Middle frontal gyrus (tissue), 1 donor: ENCODE data around the gene PDXDC1.
"Not testable (repeated sequence)": the region's sequence is repeated elsewhere in the genome, so short reads cannot be mapped to it uniquely, and the experiment has no call there.

Experiments used
- DNase-seq: peaks from one replicate; pipeline ENCODE4 v3.0.0-alpha.2; 2015; ENCODE audit warnings: low spot score; ENCODE audit errors: extremely low spot score

The PDXDC1 gene

DNA sequence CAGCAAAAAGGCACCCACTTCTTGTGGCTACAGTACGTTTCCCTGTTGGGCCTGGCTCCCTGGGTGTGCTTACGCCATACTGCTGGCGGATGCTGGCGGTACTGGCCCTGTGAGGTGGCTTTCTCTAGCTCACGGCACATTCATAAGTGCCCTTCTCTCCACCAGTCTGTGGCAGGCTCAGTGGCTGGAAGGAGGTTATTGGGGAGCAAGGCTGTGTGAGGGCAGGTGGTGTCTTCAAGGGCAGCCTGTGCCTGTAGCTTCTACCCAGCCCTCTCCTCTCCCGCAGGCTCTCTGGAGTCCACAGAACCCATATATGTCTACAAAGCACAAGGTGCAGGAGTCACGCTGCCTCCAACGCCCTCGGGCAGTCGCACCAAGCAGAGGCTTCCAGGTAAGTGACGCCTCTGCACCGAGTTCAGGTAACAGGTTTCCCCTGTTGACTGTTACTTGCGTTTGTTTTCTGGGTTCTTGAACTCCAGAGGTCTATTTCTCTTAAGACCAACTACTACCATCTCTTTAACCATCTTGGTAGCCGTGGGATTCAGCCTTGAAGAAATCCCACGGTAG lies 60.4 kb downstream of the PDXDC1 start:
- DNase-seq = no peak

DNA sequence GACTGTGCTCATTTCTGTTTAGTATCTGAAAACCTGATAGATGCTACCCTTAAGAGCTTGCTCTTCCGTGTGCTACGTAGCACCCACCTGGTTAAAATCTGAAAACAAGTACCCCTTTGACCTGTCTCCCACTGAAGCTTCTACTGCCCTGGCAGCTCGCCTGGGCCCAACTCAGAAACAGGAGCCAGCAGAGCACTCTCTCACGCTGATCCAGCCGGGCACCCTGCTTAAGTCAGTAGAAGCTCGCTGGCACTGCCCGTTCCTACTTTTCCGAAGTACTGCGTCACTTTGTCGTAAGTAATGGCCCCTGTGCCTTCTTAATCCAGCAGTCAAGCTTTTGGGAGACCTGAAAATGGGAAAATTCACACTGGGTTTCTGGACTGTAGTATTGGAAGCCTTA lies 62.2 kb downstream of the PDXDC1 start:
- no peak for DNase-seq

DNA sequence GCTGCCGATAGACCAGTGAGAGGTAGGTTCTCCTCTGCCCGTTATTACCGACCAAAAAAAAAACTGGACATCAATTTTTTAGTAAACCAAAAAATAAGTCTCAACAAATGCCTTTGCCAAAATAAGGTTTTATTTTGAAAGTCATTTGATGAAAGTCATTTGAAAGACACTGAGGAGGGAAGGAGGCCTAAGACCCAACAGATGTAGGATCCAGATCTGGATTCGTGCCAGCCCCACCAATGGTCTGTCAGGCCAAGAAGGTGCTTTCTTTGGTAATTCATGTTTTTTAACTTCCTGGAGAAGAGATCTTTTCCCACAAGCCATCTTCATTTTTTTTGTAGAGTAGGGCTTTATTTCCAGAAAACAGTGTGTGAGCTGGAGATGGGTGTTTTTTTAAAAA lies 62.9 kb downstream of the PDXDC1 start:
- DNase-seq = no peak

DNA sequence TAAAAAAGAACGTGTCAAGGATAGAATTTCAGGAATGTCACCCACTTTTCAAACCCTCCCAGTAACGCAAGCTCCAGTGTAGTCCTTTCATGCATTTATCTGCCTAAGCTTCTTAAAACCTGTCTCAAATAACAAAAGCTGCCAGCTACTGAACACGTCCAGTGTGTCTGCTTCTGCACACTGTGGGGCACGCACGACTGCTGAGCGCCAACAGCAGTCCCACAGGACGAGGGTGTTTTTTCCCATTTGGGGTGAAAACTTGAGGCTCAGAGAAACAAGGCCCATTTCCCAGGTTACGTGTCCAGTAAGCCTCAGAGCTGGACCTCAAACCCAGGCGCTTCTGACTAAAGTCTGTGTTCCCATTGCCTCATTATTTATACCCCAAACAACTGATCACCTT lies 63.9 kb downstream of the PDXDC1 start:
- DNase-seq = no peak

DNA sequence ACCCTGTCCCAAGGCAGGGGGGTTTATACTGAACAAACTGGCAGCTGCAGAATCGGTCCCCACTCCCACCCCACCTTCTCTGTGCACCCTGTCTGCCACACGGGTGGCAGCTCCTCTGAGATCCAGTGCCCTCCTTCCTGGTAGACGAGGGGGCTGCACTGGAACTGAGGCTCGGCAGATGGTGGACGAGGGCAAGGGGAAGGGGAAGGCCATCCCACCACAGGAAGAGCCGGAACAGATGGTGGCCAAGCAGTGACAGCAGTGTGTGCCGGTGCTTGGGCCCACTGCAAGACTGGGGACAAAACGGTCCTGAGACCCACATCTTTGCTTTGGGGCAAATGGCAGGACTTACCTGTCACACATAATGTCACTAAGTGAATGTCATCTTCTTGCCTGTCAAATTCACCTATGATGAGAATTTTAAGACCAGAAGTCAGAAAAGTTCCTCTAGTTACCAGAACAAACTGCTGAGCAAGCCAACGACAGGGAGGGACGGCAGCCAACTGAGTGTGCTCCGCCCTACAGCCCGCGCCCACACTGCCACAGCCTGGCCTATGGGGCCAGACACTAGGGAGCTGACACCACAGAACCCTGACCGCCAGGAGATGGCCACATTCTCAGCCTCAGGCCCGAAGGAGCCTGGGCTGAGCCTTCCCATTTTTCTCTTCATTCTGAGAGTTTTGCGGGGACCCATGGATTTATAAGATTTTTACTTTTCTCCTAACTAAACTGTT lies 66.6 kb downstream of the PDXDC1 start:
- peak; percentile 29 for DNase-seq

DNA sequence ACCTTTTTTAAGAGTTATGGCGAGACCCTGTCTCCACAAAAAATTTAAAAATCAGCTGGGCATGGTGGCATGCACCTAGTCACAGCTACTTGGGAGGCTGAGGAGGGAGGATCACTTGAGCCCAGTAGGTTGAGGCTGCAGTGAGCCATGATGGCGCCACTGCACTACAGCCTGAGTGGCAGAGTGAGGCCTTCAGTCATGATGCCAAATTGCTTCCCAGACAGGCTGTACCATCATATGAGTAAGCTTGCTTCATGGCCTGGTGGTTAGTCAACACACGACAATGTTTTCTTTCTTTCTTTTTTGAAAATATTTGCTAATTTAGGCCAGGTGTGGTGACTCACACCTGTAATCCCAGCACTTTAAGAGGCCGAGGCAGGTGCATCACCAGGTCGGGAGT lies 68.5 kb downstream of the PDXDC1 start:
- no peak for DNase-seq

DNA sequence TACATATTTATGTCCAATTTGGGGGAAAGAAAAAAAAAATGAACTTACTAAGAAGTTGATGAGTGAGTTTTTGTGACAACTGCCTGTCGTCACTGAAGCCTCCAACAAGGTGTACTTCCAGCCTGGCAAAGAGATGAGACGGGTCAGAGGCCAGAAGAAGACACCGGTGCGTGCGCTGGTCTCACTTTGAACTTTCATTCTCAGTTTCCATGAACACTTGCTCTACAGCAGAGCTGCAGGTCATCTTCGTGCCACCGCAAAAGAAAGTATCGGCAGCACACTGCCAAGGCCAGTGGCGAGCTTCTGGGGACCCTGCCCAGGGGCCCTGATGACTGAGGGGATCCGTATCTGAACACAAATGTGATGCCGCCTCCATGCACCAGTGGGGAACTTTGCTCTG lies 69.5 kb downstream of the PDXDC1 start:
- no peak for DNase-seq

DNA sequence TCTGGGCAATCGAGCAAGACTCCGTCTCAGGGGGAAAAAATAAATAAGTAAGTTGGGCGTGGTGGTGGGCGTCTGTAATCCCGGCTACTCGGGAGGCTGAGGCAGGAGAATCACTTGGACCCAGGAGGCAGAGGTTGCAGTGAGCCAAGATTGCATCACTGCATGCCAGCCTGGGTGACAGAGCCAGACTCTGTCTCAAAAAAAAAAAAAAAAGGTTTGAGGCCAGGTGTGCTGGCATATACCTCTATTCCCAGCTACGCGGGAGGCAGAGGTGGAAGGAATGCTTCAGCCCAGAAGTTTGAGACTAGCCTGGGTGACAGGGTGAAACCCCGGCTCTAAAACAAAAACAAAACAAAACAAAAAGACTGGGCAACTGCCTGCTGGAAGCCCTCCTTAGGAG lies 70.4 kb downstream of the PDXDC1 start:
- not testable (repeated sequence) for DNase-seq

DNA sequence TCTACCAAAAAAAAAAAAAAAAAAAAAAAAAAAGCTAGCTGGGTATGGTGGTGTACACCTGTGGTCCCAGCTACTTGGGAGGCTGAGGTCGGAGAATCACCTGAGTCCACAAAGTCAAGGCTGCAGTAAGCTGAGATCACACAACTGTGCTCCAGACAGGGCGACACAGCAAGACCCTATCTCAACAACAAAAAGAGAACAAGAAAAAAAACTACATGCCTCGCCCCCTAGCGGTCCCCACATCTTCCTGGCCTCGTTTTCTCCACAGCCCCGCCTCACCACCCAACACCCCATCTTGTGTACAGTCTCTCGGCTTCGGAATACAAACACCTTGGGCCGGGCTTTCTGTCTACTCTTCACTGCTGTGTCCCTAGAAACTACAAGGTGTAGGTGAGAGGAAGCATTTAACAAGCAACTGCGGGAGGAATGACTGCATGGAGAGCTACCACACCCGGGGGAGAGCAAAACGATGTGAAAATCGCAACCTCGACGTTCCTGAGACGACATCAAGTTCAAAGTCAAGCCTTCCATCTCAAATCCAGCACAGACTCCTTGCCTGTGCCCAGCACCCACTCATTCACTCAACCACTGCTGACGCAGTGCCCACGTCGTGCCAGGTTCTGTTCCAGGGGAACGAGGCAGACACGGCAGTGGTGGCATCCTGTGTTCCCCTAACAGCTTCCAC lies 72.0 kb downstream of the PDXDC1 start:
- no peak for DNase-seq

DNA sequence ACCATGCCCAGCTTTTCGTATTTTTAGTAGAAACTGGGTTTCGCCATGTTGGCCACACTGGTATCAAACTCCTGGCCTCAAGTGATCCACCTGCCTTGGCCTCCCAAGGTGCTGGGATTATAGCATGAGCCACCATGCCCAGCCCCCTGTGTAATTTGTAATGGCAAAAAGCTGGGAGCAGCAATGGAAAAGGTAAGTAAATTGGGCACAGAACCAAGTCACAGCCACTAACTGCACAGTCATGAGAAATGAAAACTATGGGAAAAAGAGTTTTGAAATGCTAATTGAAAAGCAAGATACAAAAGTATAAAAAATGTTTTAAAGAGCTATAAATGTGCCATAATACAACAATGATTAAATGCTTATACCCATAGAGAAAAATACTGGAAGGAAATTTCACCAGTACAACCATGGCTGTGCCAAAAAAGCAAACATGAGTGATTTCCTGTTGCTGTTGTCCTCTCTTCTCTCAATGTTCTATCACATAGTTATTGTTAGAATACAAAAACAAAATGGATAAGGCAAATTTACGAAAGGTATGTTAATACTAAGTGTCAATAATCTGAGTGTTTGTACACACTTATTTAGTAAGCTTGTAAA lies 74.9 kb downstream of the PDXDC1 start:
- no peak for DNase-seq

DNA sequence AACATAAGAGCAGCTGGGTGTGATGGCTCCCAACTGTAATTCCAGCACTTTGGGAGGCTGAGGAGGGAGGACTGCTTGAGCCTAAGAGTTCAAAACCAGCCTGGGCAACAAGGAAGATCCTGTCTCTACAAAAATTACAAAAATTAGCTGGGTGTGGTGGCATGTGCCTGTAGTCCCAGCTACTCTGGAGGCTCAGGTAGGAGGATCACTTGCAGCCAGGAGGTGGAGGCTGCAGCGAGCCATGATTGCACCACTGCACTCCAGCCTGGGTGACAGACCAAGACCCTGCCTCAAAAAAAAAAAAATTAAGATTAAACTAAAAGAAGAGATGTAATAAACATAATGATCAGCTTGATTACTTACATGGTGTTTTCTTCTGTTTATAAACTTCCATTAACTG lies 75.6 kb downstream of the PDXDC1 start:
- not testable (repeated sequence) for DNase-seq

DNA sequence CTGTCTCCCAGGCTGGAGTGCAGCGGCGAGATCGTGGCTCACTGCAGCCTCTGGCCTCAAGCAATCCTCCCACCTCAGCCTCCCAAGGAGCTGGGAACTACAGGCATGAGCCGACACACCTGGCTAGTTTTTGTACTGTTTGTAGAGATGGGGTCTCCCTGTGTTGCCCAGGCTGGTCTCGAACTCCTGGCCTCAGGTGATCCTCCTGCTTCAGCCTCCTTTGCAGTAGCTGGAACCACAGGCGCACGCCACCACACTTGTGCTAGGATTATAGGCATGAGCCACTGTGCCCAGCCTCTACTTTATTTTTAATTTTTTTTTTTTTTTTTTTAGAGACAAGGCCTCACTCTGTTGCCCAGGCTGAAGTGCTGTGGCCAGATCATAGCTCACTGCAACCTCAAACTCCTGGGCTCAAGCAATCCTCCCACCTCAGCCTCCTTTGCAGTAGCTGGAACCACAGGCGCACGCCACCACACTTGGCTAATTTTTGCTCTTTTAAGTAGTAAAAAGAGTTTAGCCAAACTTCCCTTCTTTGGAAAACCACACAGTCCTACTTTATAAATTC lies 76.6 kb downstream of the PDXDC1 start:
- no peak for DNase-seq

DNA sequence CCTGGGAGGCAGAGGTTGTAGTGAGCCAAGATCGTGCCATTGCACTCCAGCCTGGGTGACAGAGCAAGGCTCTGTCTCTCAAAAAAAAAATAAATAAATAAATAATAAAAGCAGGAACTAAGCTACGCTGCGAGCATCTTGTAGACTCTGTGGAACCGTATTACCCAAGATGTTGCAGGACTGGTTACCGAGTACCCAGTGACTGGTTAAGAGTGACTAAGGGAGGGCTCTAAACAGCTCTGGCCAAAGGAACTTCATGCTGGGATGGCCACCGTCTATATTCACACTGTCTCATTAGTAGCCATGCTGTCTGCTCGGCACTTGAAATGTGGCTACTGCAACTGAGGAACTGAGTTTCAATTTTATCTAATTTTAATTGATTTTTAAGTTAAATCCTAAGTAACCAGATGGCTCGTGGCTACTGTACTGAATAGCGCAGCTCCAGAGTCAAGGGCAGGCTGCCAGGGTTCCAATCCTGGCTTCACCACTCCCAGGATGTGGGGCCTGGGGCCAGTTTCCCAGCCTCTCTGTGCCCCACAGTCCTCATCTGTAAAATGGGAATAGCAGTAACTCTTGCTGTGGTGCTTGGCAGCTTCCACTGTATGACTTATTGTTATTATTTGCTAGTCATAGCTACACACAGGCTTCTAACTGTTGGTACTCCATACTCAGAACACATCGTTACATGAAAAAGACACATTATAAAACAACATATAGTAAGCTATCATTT lies 78.1 kb downstream of the PDXDC1 start:
- DNase-seq = no peak

DNA sequence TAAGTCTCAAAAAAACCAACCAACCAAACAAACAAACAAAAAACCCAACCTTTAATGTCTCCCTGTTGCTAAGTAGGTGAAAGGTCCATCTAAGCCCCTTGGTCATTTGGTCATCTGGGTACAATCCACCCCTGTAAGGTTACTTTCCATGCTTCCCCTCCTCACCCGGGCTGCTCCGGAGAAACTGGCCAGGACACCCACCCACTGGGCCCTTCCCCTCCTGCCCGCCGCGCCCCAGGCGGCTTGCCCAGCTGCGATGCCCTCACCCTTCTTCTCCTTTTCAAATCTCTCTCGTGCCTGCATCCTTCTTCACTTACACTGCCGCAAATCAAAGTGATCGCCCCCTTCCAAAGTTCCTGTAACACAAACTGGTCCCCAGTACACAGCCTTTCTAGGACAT lies 79.1 kb downstream of the PDXDC1 start:
- no peak for DNase-seq

DNA sequence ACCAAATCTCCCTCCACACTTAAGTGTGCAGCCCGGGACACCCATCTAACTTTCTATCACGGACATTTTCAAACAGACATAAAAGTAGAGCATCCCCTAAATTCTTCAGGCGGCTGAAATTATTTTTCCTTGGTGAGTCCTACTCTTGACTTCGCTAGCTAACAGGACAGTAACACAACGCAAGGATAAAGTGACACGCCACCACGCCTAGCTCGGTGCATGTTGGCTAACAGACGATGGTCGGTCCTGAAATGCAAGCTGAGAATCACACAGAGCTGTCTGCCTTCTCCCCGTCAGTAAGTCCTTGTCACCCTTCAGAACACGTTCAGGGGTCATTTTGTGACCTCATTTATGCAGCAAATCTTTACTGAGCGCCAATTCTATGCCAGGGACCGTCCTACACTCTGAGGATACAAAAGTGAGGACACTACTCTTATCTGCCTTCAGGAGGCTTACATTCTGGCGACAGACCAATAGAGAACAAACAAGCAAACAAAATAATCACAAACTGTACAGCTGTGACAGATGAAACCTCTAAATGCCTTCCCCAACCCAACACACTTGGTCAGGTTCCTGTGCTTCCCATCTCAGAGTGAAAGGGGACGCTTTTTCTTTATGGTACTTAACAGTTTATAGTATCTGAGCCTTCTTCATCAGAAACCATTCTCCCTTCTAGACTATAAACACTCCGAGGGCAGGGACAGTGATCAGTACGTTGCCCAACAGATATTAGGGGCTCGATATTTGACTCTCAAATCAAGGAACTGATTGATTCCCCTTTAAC lies 79.7 kb downstream of the PDXDC1 start:
- DNase-seq = no peak

DNA sequence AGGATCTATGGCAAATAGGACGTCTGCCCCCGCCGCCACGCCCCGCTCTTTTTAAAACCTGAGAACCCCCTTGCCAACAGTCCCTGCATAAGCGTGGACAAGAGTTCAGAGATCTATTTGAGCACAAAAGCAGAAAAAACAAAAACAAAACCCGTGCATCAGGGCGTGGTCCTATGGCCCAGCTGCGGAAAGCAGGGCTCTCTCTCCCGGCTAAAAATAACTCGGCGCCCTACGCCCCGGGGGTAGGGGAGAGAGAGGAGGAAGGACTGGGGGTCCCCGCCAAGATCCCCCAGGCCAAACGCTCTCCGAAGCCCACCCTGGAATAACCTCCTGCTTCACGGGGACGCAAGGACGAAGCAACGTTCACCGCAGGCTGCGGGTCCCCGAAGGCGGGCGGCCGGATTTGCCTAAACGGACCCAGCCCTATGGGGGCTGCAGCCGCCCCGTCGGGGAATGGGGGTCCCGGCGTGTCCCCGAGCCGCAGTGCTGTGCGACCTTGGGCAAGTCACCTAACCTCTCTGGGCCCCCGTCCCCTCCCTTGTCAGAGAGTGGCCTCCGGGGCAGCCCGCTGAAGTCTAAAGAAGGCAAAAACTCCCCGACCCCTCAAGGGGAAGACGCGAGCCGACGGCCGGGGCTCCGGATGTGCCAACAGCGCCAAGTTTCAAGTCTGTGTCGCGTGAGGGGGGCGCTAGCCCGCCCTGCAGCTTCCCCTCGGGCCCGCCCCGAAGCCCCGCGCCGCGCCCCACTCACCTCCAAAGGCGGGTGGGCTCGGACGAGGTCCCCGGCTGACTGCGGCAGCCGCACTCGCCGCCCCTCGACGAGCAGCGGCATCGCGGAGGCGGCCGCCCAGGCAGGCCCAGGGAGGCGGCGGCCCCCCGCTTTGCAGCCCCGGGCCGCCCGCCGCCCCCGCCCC lies 80.6 kb downstream of the PDXDC1 start:
- no peak for DNase-seq

DNA sequence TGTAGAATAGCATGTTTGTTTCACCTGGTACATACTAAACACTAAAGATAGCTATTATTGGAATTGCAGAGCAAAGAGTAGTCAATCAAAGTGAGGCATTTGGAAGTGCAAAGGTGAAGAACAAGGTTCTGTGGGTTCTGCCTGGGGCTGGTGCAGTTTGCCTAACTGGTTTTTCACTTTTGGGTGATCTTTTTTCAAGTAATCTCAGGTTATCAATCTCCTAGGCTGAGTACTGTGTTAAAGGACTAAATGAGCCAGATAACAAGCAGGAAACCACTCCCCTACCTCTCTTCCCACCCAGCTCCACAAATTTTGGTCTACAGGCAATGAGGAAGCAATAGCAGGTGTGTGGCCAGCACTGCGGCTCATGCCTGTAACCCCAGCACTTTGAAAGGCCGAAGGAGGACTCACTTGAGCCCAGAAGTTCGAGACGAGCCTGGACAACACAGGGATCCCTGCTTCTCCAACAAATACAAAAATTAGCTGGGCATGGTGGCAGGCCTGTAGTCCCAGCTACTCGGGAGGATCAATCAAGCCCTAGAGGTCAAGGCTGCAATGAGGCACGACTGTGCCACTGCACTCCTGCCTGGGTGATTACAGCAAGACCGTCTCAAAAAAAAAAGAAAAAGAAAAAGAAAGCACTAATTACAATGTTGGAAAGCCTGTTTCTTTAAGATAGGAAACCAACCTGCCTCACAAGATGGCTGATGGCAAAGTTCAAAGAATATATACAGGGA lies 83.0 kb downstream of the PDXDC1 start:
- DNase-seq = no peak

DNA sequence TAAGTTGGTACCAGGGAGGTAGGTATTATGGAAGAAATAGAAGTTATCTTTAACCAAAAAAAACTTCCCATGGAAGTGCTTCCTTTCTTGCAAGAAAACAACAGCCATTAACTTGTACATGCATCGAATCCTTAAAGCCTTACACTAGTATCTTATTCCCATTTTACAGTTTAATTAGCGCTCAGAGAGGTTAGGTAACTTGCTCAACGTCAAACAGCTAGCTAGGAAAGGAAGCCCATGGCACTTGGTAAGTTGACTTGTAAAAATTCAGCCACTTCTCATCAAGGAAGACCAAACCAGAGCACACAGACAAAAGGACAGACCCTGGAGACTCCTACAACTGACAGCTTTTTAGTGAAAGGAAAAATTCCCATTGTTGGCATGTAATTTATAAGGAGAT lies 84.5 kb downstream of the PDXDC1 start:
- DNase-seq = no peak
